ENCODE results near the gene ASXL2. TPM values are rescaled to one million over a fixed set of nuclear protein-coding genes. Genes with fewer than 3 reads are reported as not detected.

The ASXL2 gene
- total and polyA plus RNA-seq, 4 experiments from 2014 or later = 6.3 to 63.6 (median 33.1) TPM

DNA sequence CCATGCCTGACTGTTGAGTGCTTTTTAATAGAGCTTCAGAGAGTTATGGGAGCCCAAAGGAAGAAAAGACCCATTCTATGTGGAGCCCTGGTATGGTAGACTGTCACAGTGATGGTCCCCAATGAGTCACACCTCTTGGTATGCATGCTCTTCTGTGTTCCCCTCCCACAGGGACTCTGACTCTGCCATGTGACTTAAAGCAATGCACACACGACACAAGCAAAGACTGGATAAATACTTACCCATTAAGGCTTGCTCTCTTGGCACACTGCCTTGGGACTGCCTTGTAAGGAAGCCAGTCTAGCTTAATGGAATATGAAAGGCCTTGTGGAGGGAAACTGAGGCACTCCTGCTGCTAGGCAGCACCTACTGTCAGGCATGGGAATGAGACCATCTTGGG lies 188.2 kb downstream of the ASXL2 start:
- H3K4me1 ChIP-seq (ENCODE audit: insufficient read depth, low read length) = no peaks in the 10 kb centered on the region
- no peak for DNase-seq
- H3K4me3 ChIP-seq (ENCODE audit: low read length in 2 of 2) = no peak overlapping the region
- H3K27ac ChIP-seq (ENCODE audit: low read depth, low read length) = no peak overlapping the region
- H3K4me1 Mint-ChIP-seq = no peaks in the 10 kb centered on the region
- no peaks in the 10 kb centered on the region for H3K36me3 Mint-ChIP-seq
- H3K9me3 Mint-ChIP-seq = no peaks in the 10 kb centered on the region
- no peaks in the 10 kb centered on the region for H3K9me3 ChIP-seq (ENCODE audit: control insufficient read depth in 1 of 2, low read length in 2 of 2)
- H3K27me3 ChIP-seq (ENCODE audit: insufficient read depth, low read length) = no peaks in the 10 kb centered on the region
- ChIA-PET CTCF (ENCODE audit: partially characterized antibody) (interaction anchor here (3.5 kb wide), 1 partner anchor 10 kb away, joined by 23 read pairs; no protein-coding TSS in a partner anchor), POLR2A (ENCODE audit: partially characterized antibody) (no interaction called here)
- H3K27me3 Mint-ChIP-seq = peaks cover 0 to 1% of the 10 kb centered on the region in 2 donors
- H3K4me3 Mint-ChIP-seq = no peak overlapping the region
- intact Hi-C loops (cut with micrococcal nuclease) = no loop called here
- no peak overlapping the region for H3K27ac Mint-ChIP-seq
- no peaks in the 10 kb centered on the region for H3K36me3 ChIP-seq (ENCODE audit: insufficient read depth, low read length)

DNA sequence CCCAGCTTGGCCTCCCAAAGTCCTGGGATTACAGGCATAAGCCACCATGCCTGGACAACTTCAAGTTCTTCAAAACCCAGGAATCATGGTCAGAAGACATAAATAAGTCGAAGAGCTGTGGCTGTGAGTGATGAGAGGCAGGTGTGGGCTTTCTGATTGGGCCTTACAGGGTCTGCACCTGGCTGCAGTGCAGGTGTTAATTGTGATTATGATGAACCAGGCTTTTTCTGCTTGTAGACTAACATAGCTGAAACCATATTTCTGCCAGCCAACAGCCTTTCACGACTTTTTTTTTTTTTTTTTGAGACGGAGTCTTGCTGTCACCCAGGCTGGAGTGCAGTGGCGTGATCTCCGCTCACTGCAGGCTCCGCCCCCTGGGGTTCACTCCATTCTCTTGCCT lies 190.1 kb downstream of the ASXL2 start:
- Histone ChIP-seq H3K27me3 (ENCODE audit: insufficient read depth, low read length) (no peaks in the 10 kb centered on the region), H3K4me3 (ENCODE audit: low read length in 2 of 2) (no peak overlapping the region), H3K36me3 (ENCODE audit: insufficient read depth, low read length) (no peaks in the 10 kb centered on the region), H3K4me1 (ENCODE audit: insufficient read depth, low read length) (no peaks in the 10 kb centered on the region), H3K9me3 (ENCODE audit: control insufficient read depth in 1 of 2, low read length in 2 of 2) (no peaks in the 10 kb centered on the region), H3K27ac (ENCODE audit: low read depth, low read length) (no peak overlapping the region)
- CTCF ChIA-PET (ENCODE audit: partially characterized antibody) = interaction anchor here (0.9 to 3.5 kb wide), 2 partner anchors 12 to 15 kb away, joined by 3 to 23 read pairs; partner anchors contain the start of gene DTNB
- Mint-ChIP-seq H3K4me1 (peaks cover 0 to 4% (median 0%) of the 10 kb centered on the region in 4 donors), H3K27ac (no peak overlapping the region), H3K9me3 (no peaks in the 10 kb centered on the region), H3K27me3 (peaks cover 1 to 2% of the 10 kb centered on the region in 2 donors), H3K36me3 (no peaks in the 10 kb centered on the region), H3K4me3 (no peak overlapping the region)
- POLR2A ChIA-PET (ENCODE audit: partially characterized antibody) = no interaction called here
- intact Hi-C loops (cut with micrococcal nuclease) = no loop called here
- DNase-seq = no peak

DNA sequence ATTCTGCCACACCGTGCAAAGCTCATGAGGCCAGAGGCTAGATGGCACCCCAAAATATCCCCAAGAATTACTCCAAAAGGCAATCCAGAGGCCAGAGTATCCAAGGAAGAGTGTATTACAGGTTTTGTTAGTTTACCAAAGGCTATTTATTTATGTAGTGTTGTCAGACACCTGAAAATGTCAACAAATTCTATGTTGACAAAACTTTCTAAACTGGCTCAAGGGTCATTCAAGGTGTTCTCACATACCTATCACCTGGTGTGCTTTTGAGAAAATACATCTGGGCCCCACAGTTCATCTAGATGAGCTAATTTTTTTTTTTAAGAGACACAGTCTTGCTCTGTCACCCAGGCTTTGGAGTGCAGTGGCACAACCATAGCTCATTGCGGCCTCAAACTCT lies 192.5 kb downstream of the ASXL2 start:
- POLR2A ChIA-PET (ENCODE audit: partially characterized antibody) = no interaction called here
- intact Hi-C loops (cut with micrococcal nuclease) = no loop called here
- Mint-ChIP-seq H3K27me3 (peaks cover 1 to 2% of the 10 kb centered on the region in 2 donors), H3K36me3 (no peaks in the 10 kb centered on the region), H3K27ac (no peak overlapping the region), H3K9me3 (no peaks in the 10 kb centered on the region), H3K4me1 (peaks cover 0 to 4% (median 0%) of the 10 kb centered on the region in 4 donors), H3K4me3 (no peak overlapping the region)
- no peaks in the 10 kb centered on the region for H3K9me3 ChIP-seq (ENCODE audit: control insufficient read depth in 1 of 2, low read length in 2 of 2)
- DNase-seq = no peak
- H3K27ac ChIP-seq (ENCODE audit: low read depth, low read length) = no peak overlapping the region
- H3K36me3 ChIP-seq (ENCODE audit: insufficient read depth, low read length) = no peaks in the 10 kb centered on the region
- CTCF ChIA-PET (ENCODE audit: partially characterized antibody) = interaction anchor here (0.6 to 1.6 kb wide), 4 partner anchors 13 to 267 kb away, joined by 3 to 5 read pairs (median 4); no protein-coding TSS in a partner anchor
- H3K4me1 ChIP-seq (ENCODE audit: insufficient read depth, low read length) = no peaks in the 10 kb centered on the region
- H3K27me3 ChIP-seq (ENCODE audit: insufficient read depth, low read length) = no peaks in the 10 kb centered on the region
- no peak overlapping the region for H3K4me3 ChIP-seq (ENCODE audit: low read length in 2 of 2)

DNA sequence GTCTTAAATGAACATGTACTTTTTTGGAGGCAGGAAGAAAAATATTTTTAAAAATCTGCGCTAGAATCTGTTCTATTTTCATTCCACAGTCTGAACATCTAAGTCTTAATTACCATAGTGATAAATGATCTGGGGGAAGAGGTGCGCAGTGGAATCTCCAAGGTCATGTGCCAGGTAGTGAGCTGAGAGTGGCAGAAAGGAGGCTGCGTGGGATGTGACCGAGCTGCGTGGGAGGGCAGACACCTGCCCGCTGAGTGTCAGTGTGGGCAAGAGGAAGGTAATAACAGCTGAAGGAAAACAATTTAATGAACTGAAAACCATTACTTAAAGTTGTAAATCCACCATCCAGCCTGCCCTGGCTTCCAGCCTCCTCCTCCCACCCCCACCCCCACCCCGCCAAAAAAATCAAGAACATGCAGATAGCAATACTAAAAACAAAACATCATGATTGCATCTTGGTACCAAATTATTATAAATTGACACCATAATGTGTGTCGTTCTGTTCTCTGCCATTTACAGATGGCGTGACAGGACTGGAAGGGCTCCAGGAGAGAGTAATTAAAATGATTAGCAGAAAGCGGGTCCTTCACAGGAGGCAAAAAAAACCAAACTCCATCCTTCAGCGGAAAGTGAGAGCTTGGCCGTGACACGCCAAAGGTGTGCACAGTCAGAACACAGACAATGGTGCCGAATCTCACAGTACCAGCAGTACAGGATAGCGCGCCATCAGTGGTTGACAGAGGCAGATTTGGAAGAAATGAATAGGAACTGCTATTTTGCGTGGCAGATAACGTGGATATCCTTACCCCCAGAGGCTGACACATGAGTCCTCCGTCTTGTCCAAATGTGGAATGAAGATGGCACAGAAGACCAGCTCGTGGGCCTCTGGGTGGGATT lies 193.5 kb downstream of the ASXL2 start:
- no peaks in the 10 kb centered on the region for H3K9me3 ChIP-seq (ENCODE audit: control insufficient read depth in 1 of 2, low read length in 2 of 2)
- intact Hi-C loops (cut with micrococcal nuclease) = no loop called here
- Mint-ChIP-seq H3K27ac (peak overlapping the region in 1 of 7 donors; percentile 21), H3K27me3 (peaks cover 1 to 2% of the 10 kb centered on the region in 2 donors), H3K36me3 (no peaks in the 10 kb centered on the region), H3K4me1 (peaks cover 0 to 4% (median 0%) of the 10 kb centered on the region in 4 donors), H3K4me3 (no peak overlapping the region), H3K9me3 (no peaks in the 10 kb centered on the region)
- no peaks in the 10 kb centered on the region for H3K27me3 ChIP-seq (ENCODE audit: insufficient read depth, low read length)
- POLR2A ChIA-PET (ENCODE audit: partially characterized antibody) = no interaction called here
- H3K4me1 ChIP-seq (ENCODE audit: insufficient read depth, low read length) = no peaks in the 10 kb centered on the region
- no peak overlapping the region for H3K4me3 ChIP-seq (ENCODE audit: low read length in 2 of 2)
- H3K36me3 ChIP-seq (ENCODE audit: insufficient read depth, low read length) = no peaks in the 10 kb centered on the region
- DNase-seq = no peak
- no peak overlapping the region for H3K27ac ChIP-seq (ENCODE audit: low read depth, low read length)
- CTCF ChIA-PET (ENCODE audit: partially characterized antibody) = interaction anchor here (0.6 to 1.6 kb wide), 4 partner anchors 14 to 266 kb away, joined by 3 to 5 read pairs (median 4); no protein-coding TSS in a partner anchor

Other genes starting within 250 kb of the ASXL2 start
- 10 to 100 TPM; 42.1 to 45.3 TPM for gene DTNB, start 204.9 kb downstream of the ASXL2 start, total RNA-seq
- 10 to 100 TPM; 18.0 to 24.3 TPM for gene DTNB, start 204.9 kb downstream of the ASXL2 start, polyA plus RNA-seq
- gene KIF3C, start 104.0 kb upstream of the ASXL2 start, total RNA-seq = 1 to 10 TPM; 4.1 to 5.1 TPM
- gene KIF3C, start 104.0 kb upstream of the ASXL2 start, polyA plus RNA-seq = 1 to 10 TPM in 1 of 2 donors, under 1 TPM in 1; 0.46 to 2.8 TPM
- 10 to 100 TPM; 67.8 to 77.2 TPM for gene RAB10, start 155.6 kb upstream of the ASXL2 start, total RNA-seq
- gene RAB10, start 155.6 kb upstream of the ASXL2 start, polyA plus RNA-seq = 100 to 1,000 TPM; 106 to 108 TPM

All from CD4-positive, alpha-beta memory T cell (primary cell).